ENCODE measurements around the gene SUSD4.
A peak's percentile ranks its signal among the peaks of the same experiment; 100 is the strongest.

The SUSD4 gene

GRCh38 chr1:223329252-223329651 lies 34.7 kb downstream of the SUSD4 start:
- H3K9me3 ChIP-seq (ENCODE audit: insufficient read depth, low read depth, low read length) = no peaks in the 10 kb centered on the region
- no peak overlapping the region for H3K9ac ChIP-seq (ENCODE audit: low read depth, low read length)
- H3K4me3 ChIP-seq (ENCODE audit: low read length) = no peak overlapping the region
- no peaks in the 10 kb centered on the region for H3K36me3 ChIP-seq (ENCODE audit: insufficient read depth, low read length)
- H3K4me1 ChIP-seq (ENCODE audit: insufficient read depth, low read length) = 0 out of 2 replicates have a peak, but pooled peaks cover 7% of the 10 kb centered on the region
- H3K27ac ChIP-seq (ENCODE audit: low read depth, low read length) = no peak overlapping the region
- H3K27me3 ChIP-seq (ENCODE audit: insufficient read depth, low read length) = no peaks in the 10 kb centered on the region

DNA sequence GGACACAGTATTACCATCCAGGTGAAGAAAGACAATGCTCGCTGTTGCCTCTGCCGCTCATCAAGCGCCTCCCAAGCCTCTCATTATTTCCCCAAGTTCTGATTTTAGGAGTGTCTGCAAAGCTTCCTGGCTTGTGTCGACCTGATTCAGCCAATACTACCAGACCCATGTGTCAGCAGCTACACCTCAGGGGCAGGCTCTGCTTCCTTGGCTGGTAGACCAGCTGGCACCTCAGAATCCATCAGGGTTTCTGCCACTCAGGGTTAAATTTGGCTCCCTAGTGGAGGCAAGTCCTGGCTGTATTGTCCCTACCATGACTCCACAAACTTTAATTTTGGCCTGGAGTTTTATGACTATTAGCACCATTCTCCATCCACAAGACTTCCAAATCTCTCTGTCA lies 35.4 kb downstream of the SUSD4 start:
- 89% methylated on average over 4 of the region's 4 CpGs for WGBS
- Histone ChIP-seq H3K4me3 (ENCODE audit: low read length) (no peak overlapping the region), H3K36me3 (ENCODE audit: insufficient read depth, low read length) (no peaks in the 10 kb centered on the region), H3K9me3 (ENCODE audit: insufficient read depth, low read depth, low read length) (no peaks in the 10 kb centered on the region), H3K27ac (ENCODE audit: low read depth, low read length) (no peak overlapping the region), H3K9ac (ENCODE audit: low read depth, low read length) (no peak overlapping the region), H3K27me3 (ENCODE audit: insufficient read depth, low read length) (no peaks in the 10 kb centered on the region), H3K4me1 (ENCODE audit: insufficient read depth, low read length) (0 out of 2 replicates have a peak, but pooled peaks cover 7% of the 10 kb centered on the region)

DNA sequence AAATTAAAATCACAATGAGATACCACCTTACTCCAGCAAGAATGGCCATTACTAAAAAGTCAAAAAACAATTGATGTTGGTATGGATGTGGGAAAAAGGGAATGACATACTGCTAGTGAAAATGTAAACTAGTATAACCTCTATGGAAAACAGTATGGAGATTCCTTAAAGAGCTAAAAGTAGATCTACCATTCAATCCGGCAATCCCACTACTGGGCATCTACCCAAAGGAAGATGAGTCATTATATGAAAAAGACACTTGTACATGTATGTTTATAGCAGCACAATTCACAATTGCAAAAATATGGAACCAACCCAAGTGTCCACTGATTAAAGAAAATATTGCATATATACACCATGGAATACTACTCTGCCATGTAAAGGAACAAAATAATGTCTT lies 37.2 kb downstream of the SUSD4 start:
- WGBS = 100% methylated on average over 1 of the region's 1 CpG

DNA sequence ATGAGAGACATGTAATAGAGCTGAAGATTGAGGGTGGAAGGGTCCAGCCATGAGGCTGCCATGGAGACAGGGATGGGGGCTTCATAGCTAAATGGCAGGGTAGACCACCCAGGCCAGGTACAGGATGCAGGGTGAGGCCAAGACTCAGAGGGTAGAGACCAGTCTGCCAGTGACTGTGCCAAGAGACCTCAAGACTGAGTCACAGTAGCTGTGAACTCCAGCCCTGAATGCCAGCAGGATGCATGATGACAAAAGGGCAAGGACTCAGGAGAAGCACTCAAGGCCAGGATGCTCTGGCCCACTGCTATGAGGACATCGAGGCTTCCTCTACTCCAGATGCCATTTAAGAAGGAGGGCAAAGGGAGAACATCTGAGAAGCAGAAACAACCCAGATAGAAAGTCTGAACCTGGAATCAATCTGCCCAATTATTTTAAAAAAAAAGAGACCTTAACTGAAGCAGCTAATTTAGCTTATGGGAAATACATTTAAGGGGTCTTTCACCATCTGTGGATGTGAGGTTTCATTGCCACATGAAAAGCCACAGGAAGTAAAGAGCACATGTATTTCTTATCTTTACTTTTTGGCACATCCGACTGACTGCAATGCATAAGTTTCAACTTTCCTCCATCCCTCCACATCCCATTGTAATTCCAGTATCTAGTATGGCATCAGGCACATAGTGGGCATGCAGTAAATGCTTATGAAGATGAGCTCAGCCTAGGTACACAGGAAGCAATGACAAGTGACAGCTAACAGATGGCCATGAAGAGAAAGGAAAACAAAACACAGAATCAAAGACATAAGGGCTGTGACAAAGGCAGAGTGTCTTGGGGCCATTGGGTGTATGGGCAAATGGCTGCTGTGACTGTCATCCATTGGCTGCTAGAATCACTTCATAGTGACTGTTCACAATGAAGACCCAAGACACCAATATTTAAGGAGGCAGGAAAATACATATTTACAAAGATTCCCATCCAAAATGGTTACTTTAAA lies 40.2 kb downstream of the SUSD4 start:
- 67% methylated on average over 2 of the region's 2 CpGs for WGBS
- Histone ChIP-seq H3K9ac (ENCODE audit: low read depth, low read length) (no peak overlapping the region), H3K4me3 (ENCODE audit: low read length) (no peak overlapping the region), H3K27ac (ENCODE audit: low read depth, low read length) (no peak overlapping the region), H3K27me3 (ENCODE audit: insufficient read depth, low read length) (no peaks in the 10 kb centered on the region), H3K4me1 (ENCODE audit: insufficient read depth, low read length) (peaks cover 15% of the 10 kb centered on the region), H3K36me3 (ENCODE audit: insufficient read depth, low read length) (no peaks in the 10 kb centered on the region), H3K9me3 (ENCODE audit: insufficient read depth, low read depth, low read length) (no peaks in the 10 kb centered on the region)

More for the DNA sequence above, 37.2 kb downstream of the SUSD4 start:
- Histone ChIP-seq H3K9me3 (ENCODE audit: insufficient read depth, low read depth, low read length) (no peaks in the 10 kb centered on the region), H3K27ac (ENCODE audit: low read depth, low read length) (no peak overlapping the region), H3K27me3 (ENCODE audit: insufficient read depth, low read length) (no peaks in the 10 kb centered on the region), H3K36me3 (ENCODE audit: insufficient read depth, low read length) (no peaks in the 10 kb centered on the region), H3K4me1 (ENCODE audit: insufficient read depth, low read length) (0 out of 2 replicates have a peak, but pooled peaks cover 7% of the 10 kb centered on the region), H3K9ac (ENCODE audit: low read depth, low read length) (no peak overlapping the region), H3K4me3 (ENCODE audit: low read length) (no peak overlapping the region)

GRCh38 chr1:223322868-223323267 lies 41.1 kb downstream of the SUSD4 start:
- Histone ChIP-seq H3K36me3 (ENCODE audit: insufficient read depth, low read length) (no peaks in the 10 kb centered on the region), H3K27me3 (ENCODE audit: insufficient read depth, low read length) (no peaks in the 10 kb centered on the region), H3K4me1 (ENCODE audit: insufficient read depth, low read length) (peaks cover 15% of the 10 kb centered on the region), H3K9ac (ENCODE audit: low read depth, low read length) (no peak overlapping the region), H3K4me3 (ENCODE audit: low read length) (no peak overlapping the region), H3K9me3 (ENCODE audit: insufficient read depth, low read depth, low read length) (no peaks in the 10 kb centered on the region), H3K27ac (ENCODE audit: low read depth, low read length) (no peak overlapping the region)
- WGBS = 90% methylated on average over 3 of the region's 3 CpGs

- Histone ChIP-seq H3K36me3 (ENCODE audit: insufficient read depth, low read length) (no peaks in the 10 kb centered on the region), H3K9me3 (ENCODE audit: insufficient read depth, low read depth, low read length) (no peaks in the 10 kb centered on the region), H3K9ac (ENCODE audit: low read depth, low read length) (no peak overlapping the region), H3K4me3 (ENCODE audit: low read length) (no peak overlapping the region), H3K27me3 (ENCODE audit: insufficient read depth, low read length) (no peaks in the 10 kb centered on the region), H3K4me1 (ENCODE audit: insufficient read depth, low read length) (peaks cover 15% of the 10 kb centered on the region), H3K27ac (ENCODE audit: low read depth, low read length) (no peak overlapping the region)
- 92% methylated on average over 6 of the region's 6 CpGs for WGBS
Observed at GRCh38 chr1:223320959-223321358, 43.0 kb downstream of the SUSD4 start.

GRCh38 chr1:223319905-223320580 lies 43.9 kb downstream of the SUSD4 start:
- no peaks in the 10 kb centered on the region for H3K27me3 ChIP-seq (ENCODE audit: insufficient read depth, low read length)
- no peak overlapping the region; the same call in 1 of the 2 replicates for H3K4me3 ChIP-seq (ENCODE audit: low read length)
- no peaks in the 10 kb centered on the region for H3K9me3 ChIP-seq (ENCODE audit: insufficient read depth, low read depth, low read length)
- no peak overlapping the region for H3K9ac ChIP-seq (ENCODE audit: low read depth, low read length)
- H3K27ac ChIP-seq (ENCODE audit: low read depth, low read length) = peak overlapping the region; percentile 51; the same call in 1 of the 2 replicates
- peaks cover 15% of the 10 kb centered on the region for H3K4me1 ChIP-seq (ENCODE audit: insufficient read depth, low read length)
- no peaks in the 10 kb centered on the region for H3K36me3 ChIP-seq (ENCODE audit: insufficient read depth, low read length)
- WGBS = 65% methylated on average over 10 of the region's 11 CpGs

DNA sequence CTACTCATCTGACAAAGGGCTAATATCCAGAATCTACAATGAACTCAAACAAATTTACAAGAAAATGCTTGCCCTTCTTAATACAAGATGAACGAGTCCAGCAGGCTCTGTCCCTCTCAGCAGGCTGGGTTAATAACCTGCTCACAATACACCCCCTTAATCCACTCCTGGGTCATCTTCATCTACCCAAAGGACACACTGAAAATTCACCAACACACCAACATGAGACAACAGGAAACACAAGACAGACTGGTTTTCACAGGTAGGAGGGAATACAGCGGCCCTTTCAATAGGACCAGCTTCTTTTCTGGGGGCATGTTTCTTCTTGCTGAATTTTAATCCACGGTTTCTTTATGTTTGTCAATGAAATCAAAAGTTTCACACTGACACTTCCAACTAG lies 44.6 kb downstream of the SUSD4 start:
- Histone ChIP-seq H3K9ac (ENCODE audit: low read depth, low read length) (no peak overlapping the region), H3K27ac (ENCODE audit: low read depth, low read length) (no peak overlapping the region; the same call in 1 of the 2 replicates), H3K4me3 (ENCODE audit: low read length) (no peak overlapping the region), H3K4me1 (ENCODE audit: insufficient read depth, low read length) (peaks cover 15% of the 10 kb centered on the region), H3K9me3 (ENCODE audit: insufficient read depth, low read depth, low read length) (no peaks in the 10 kb centered on the region), H3K36me3 (ENCODE audit: insufficient read depth, low read length) (no peaks in the 10 kb centered on the region), H3K27me3 (ENCODE audit: insufficient read depth, low read length) (no peaks in the 10 kb centered on the region)
- WGBS = 92% methylated on average over 3 of the region's 3 CpGs

- Histone ChIP-seq H3K36me3 (ENCODE audit: insufficient read depth, low read length) (no peaks in the 10 kb centered on the region), H3K4me1 (ENCODE audit: insufficient read depth, low read length) (peaks cover 15% of the 10 kb centered on the region), H3K9me3 (ENCODE audit: insufficient read depth, low read depth, low read length) (no peaks in the 10 kb centered on the region), H3K27ac (ENCODE audit: low read depth, low read length) (no peak overlapping the region), H3K27me3 (ENCODE audit: insufficient read depth, low read length) (no peaks in the 10 kb centered on the region), H3K4me3 (ENCODE audit: low read length) (no peak overlapping the region), H3K9ac (ENCODE audit: low read depth, low read length) (no peak overlapping the region)
- WGBS = 97% methylated on average over 3 of the region's 3 CpGs
Observed at GRCh38 chr1:223316082-223316481, 47.9 kb downstream of the SUSD4 start.

- no peak overlapping the region for H3K9ac ChIP-seq (ENCODE audit: low read depth, low read length)
- H3K36me3 ChIP-seq (ENCODE audit: insufficient read depth, low read length) = no peaks in the 10 kb centered on the region
- H3K4me1 ChIP-seq (ENCODE audit: insufficient read depth, low read length) = peaks cover 13% of the 10 kb centered on the region
- WGBS = 77% methylated on average over 2 of the region's 2 CpGs
- H3K27ac ChIP-seq (ENCODE audit: low read depth, low read length) = no peak overlapping the region
- H3K4me3 ChIP-seq (ENCODE audit: low read length) = no peak overlapping the region
- no peaks in the 10 kb centered on the region for H3K27me3 ChIP-seq (ENCODE audit: insufficient read depth, low read length)
- no peaks in the 10 kb centered on the region for H3K9me3 ChIP-seq (ENCODE audit: insufficient read depth, low read depth, low read length)
Observed at GRCh38 chr1:223315665-223316064, 48.3 kb downstream of the SUSD4 start.

GRCh38 chr1:223313415-223313754 lies 50.6 kb downstream of the SUSD4 start:
- H3K4me1 ChIP-seq (ENCODE audit: insufficient read depth, low read length) = no peaks in the 10 kb centered on the region
- H3K9ac ChIP-seq (ENCODE audit: low read depth, low read length) = no peak overlapping the region
- no peaks in the 10 kb centered on the region for H3K9me3 ChIP-seq (ENCODE audit: insufficient read depth, low read depth, low read length)
- no peak overlapping the region for H3K4me3 ChIP-seq (ENCODE audit: low read length)
- H3K36me3 ChIP-seq (ENCODE audit: insufficient read depth, low read length) = no peaks in the 10 kb centered on the region
- H3K27me3 ChIP-seq (ENCODE audit: insufficient read depth, low read length) = no peaks in the 10 kb centered on the region
- H3K27ac ChIP-seq (ENCODE audit: low read depth, low read length) = no peak overlapping the region

All from HUES64 (cell line).